ENCODE results near the gene ROS1. TPM values are rescaled to one million over a fixed set of nuclear protein-coding genes. Genes with fewer than 3 reads are reported as not detected.

ROS1 gene
- total RNA-seq, 1 donor from 2014 or later: not detected

DNA sequence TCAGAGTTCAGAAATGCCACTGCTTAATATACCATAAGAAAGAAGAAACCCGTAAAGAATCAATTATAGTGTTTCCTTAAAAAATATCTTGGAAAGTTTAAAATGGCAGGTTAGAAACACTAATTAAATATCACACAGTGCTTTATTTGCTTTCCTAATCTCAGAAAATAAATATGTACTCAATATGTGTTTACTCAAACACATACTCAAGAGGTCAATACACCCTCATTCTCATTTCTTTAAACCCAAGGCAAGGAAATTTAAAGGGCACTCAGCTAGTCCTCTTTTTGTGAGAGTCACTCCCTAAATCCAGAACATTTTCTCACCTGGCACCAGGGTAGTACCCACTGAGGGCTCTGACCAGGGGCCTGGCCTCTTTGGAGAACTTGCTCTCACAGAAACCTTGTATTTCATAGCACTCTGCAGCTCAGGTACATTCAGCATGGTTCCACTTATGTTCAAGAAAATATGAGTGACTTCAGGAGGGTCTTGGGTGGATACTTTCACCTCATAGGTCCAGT is 38.2 kb downstream of the ROS1 start:
- Mint-ChIP-seq H3K36me3 (ENCODE audit: low read depth, unreplicated experiment) (no peaks in the 10 kb centered on the region), H3K27ac (ENCODE audit: unreplicated experiment) (no peak overlapping the region), H3K4me1 (ENCODE audit: low read depth, unreplicated experiment) (no peaks in the 10 kb centered on the region), H3K4me3 (ENCODE audit: unreplicated experiment) (no peak overlapping the region), H3K27me3 (ENCODE audit: low read depth, unreplicated experiment) (no peaks in the 10 kb centered on the region), H3K9me3 (ENCODE audit: unreplicated experiment) (no peaks in the 10 kb centered on the region)
- no peaks in the 10 kb centered on the region for H3K4me1 ChIP-seq (ENCODE audit: insufficient read depth, low read length)
- H3K79me2 ChIP-seq (ENCODE audit: insufficient read depth, low read length): no peaks in the 10 kb centered on the region
- no peak for DNase-seq (ENCODE audit: low read depth)
- H3K9me3 ChIP-seq (ENCODE audit: insufficient read depth, low read depth, low read length): no peaks in the 10 kb centered on the region
- no peaks in the 10 kb centered on the region for H3K36me3 ChIP-seq (ENCODE audit: insufficient read depth, low read length)
- no peaks in the 10 kb centered on the region for H4K20me1 ChIP-seq (ENCODE audit: insufficient read depth, low read length)
- FAIRE-seq: no peak
- no peak overlapping the region for H3K4me2 ChIP-seq (ENCODE audit: low read length)
- TF ChIP-seq, protein P1, sequence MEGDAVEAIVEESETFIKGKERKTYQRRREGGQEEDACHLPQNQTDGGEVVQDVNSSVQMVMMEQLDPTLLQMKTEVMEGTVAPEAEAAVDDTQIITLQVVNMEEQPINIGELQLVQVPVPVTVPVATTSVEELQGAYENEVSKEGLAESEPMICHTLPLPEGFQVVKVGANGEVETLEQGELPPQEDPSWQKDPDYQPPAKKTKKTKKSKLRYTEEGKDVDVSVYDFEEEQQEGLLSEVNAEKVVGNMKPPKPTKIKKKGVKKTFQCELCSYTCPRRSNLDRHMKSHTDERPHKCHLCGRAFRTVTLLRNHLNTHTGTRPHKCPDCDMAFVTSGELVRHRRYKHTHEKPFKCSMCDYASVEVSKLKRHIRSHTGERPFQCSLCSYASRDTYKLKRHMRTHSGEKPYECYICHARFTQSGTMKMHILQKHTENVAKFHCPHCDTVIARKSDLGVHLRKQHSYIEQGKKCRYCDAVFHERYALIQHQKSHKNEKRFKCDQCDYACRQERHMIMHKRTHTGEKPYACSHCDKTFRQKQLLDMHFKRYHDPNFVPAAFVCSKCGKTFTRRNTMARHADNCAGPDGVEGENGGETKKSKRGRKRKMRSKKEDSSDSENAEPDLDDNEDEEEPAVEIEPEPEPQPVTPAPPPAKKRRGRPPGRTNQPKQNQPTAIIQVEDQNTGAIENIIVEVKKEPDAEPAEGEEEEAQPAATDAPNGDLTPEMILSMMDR (IDR thresholded peaks at IDR 0.05; ENCODE audit: insufficient read depth, low read depth, low read length): no peak
- TF ChIP-seq EZH2 (IDR thresholded peaks at IDR 0.05; ENCODE audit: insufficient read depth, low read length): no peak
- no peak overlapping the region for H3K4me3 ChIP-seq (ENCODE audit: insufficient read depth, low read depth, low read length)
- H2AFZ ChIP-seq (ENCODE audit: low read depth, low read length): no peak overlapping the region
- H3K9ac ChIP-seq (ENCODE audit: low read length): no peak overlapping the region
- H3K27ac ChIP-seq (ENCODE audit: low read depth, low read length): no peak overlapping the region
- H3K27me3 ChIP-seq (ENCODE audit: insufficient read depth, low read length): no peaks in the 10 kb centered on the region

DNA sequence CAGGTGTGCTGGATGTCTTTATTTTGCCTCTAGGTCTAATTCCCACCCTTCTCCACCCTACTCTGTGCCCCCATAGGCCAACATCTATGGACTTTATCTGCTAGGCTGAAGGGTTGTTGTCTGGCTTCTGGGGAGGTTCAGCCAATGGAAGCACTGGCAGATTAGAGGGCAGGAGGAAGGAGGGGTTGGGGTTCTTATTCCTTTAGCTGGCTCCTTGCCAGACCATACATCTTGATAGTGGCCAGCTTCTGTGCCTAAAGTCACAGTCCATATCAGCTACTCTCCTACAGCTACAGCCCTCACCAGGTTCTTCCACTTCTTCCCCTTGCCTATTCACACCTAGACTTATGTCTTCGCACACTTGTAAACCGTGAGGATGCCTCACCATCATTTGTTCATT is 41.1 kb downstream of the ROS1 start:
- H3K9me3 ChIP-seq (ENCODE audit: insufficient read depth, low read depth, low read length): no peaks in the 10 kb centered on the region
- no peaks in the 10 kb centered on the region for H3K36me3 Mint-ChIP-seq (ENCODE audit: low read depth, unreplicated experiment)
- H3K27me3 Mint-ChIP-seq (ENCODE audit: low read depth, unreplicated experiment): no peaks in the 10 kb centered on the region
- DNase-seq (ENCODE audit: low read depth): no peak
- FAIRE-seq: no peak
- no peak overlapping the region for H3K4me3 ChIP-seq (ENCODE audit: insufficient read depth, low read depth, low read length)
- H3K4me1 Mint-ChIP-seq (ENCODE audit: low read depth, unreplicated experiment): no peaks in the 10 kb centered on the region
- no peaks in the 10 kb centered on the region for H4K20me1 ChIP-seq (ENCODE audit: insufficient read depth, low read length)
- H3K27ac Mint-ChIP-seq (ENCODE audit: unreplicated experiment): no peak overlapping the region
- no peak overlapping the region for H3K4me3 Mint-ChIP-seq (ENCODE audit: unreplicated experiment)
- no peak overlapping the region for H3K27ac ChIP-seq (ENCODE audit: low read depth, low read length)
- TF ChIP-seq EZH2 (IDR thresholded peaks at IDR 0.05; ENCODE audit: insufficient read depth, low read length): no peak
- TF ChIP-seq, protein P1 (IDR thresholded peaks at IDR 0.05; ENCODE audit: insufficient read depth, low read depth, low read length): no peak
- H3K4me1 ChIP-seq (ENCODE audit: insufficient read depth, low read length): no peaks in the 10 kb centered on the region
- no peaks in the 10 kb centered on the region for H3K79me2 ChIP-seq (ENCODE audit: insufficient read depth, low read length)
- H2AFZ ChIP-seq (ENCODE audit: low read depth, low read length): no peak overlapping the region
- H3K27me3 ChIP-seq (ENCODE audit: insufficient read depth, low read length): no peaks in the 10 kb centered on the region
- H3K36me3 ChIP-seq (ENCODE audit: insufficient read depth, low read length): no peaks in the 10 kb centered on the region
- no peak overlapping the region for H3K4me2 ChIP-seq (ENCODE audit: low read length)
- H3K9me3 Mint-ChIP-seq (ENCODE audit: unreplicated experiment): no peaks in the 10 kb centered on the region
- H3K9ac ChIP-seq (ENCODE audit: low read length): no peak overlapping the region

DNA sequence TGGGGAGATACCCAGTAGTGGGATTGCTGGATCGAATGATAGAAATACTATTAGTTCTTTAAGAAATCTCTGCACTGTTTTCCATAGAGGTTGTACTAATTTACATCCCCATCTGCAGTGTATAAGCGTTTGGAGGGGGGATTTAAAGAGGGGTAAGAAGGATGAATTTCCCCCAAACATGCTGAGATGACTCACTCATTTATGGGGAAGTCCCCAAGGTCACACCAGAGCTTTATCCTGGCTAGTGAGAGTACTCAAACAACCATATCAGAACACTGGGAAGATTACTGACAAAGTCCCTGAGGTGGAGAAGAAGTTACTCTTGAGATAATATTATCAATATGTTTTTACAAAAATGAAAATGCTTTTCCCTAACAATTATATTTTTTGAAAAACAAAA is 44.0 kb downstream of the ROS1 start:
- H3K9me3 ChIP-seq (ENCODE audit: insufficient read depth, low read depth, low read length): no peaks in the 10 kb centered on the region
- H3K4me3 Mint-ChIP-seq (ENCODE audit: unreplicated experiment): no peak overlapping the region
- H3K27ac Mint-ChIP-seq (ENCODE audit: unreplicated experiment): no peak overlapping the region
- DNase-seq (ENCODE audit: low read depth) (no peak), FAIRE-seq (no peak)
- no peaks in the 10 kb centered on the region for H3K79me2 ChIP-seq (ENCODE audit: insufficient read depth, low read length)
- no peak overlapping the region for H3K9ac ChIP-seq (ENCODE audit: low read length)
- H2AFZ ChIP-seq (ENCODE audit: low read depth, low read length): no peak overlapping the region
- no peaks in the 10 kb centered on the region for H3K9me3 Mint-ChIP-seq (ENCODE audit: unreplicated experiment)
- no peaks in the 10 kb centered on the region for H3K4me1 Mint-ChIP-seq (ENCODE audit: low read depth, unreplicated experiment)
- H3K27me3 ChIP-seq (ENCODE audit: insufficient read depth, low read length): no peaks in the 10 kb centered on the region
- H3K4me1 ChIP-seq (ENCODE audit: insufficient read depth, low read length): no peaks in the 10 kb centered on the region
- no peaks in the 10 kb centered on the region for H3K27me3 Mint-ChIP-seq (ENCODE audit: low read depth, unreplicated experiment)
- H3K36me3 Mint-ChIP-seq (ENCODE audit: low read depth, unreplicated experiment): no peaks in the 10 kb centered on the region
- no peaks in the 10 kb centered on the region for H3K36me3 ChIP-seq (ENCODE audit: insufficient read depth, low read length)
- H3K4me2 ChIP-seq (ENCODE audit: low read length): no peak overlapping the region
- no peak overlapping the region for H3K4me3 ChIP-seq (ENCODE audit: insufficient read depth, low read depth, low read length)
- no peaks in the 10 kb centered on the region for H4K20me1 ChIP-seq (ENCODE audit: insufficient read depth, low read length)
- TF ChIP-seq EZH2 (IDR thresholded peaks at IDR 0.05; ENCODE audit: insufficient read depth, low read length): no peak
- TF ChIP-seq, protein P1 (IDR thresholded peaks at IDR 0.05; ENCODE audit: insufficient read depth, low read depth, low read length): no peak
- no peak overlapping the region for H3K27ac ChIP-seq (ENCODE audit: low read depth, low read length)
